Uterus (tissue), 4 donors: ENCODE results near the gene SELENOS. TPM values are rescaled to one million over a fixed set of nuclear protein-coding genes. Genes with fewer than 3 reads are reported as not detected.
A peak's percentile ranks its signal among the peaks of the same experiment; 100 is the strongest.

Experiments used
- DNase-seq, 2 donors: peaks; one replicate each; pipeline ENCODE4 v3.0.0-alpha.2; 2019 to 2020
- H3K27ac ChIP-seq, 2 donors: fragments of 200-600 bp; sonication (generic); 1 replicate in 1 of 2; 2 replicates in 1 of 2; pipeline ENCODE4 v1.5.1; 2016 to 2018
- H3K27me3 ChIP-seq, 2 donors: fragments of 200-600 bp; sonication (generic); one replicate each; pipeline ENCODE4 v1.5.1; 2018 to 2019; ENCODE audit warnings: control low read depth in 1 of 2
- H3K36me3 ChIP-seq, 2 donors: fragments of 200-600 bp; sonication (generic); one replicate each; pipeline ENCODE4 v1.5.1; 2019; ENCODE audit warnings: control low read depth in 1 of 2
- H3K4me1 ChIP-seq, 2 donors: fragments of 200-600 bp; sonication (generic); one replicate each; pipeline ENCODE4 v1.5.1; 2018 to 2019; ENCODE audit warnings: control low read depth in 1 of 2
- H3K4me3 ChIP-seq, 2 donors: fragments of 200-600 bp; sonication (generic); 1 replicate in 1 of 2; 2 replicates in 1 of 2; pipeline ENCODE4 v1.5.1; 2018 to 2019; ENCODE audit warnings: mild to moderate bottlenecking in 1 of 2
- H3K9me3 ChIP-seq, 2 donors: fragments of 200-600 bp; sonication (generic); one replicate each; pipeline ENCODE4 v1.5.1; 2019; ENCODE audit warnings: control low read depth in 1 of 2
- POLR2A ChIP-seq, 2 donors: fragments of 450-650 bp; IDR thresholded peaks; one replicate each; pipeline ENCODE4 v1.6.1; 2016; ENCODE audit warnings: antibody characterized with exemption in 2 of 2, mild to moderate bottlenecking in 1 of 2, moderate library complexity in 1 of 2
- intact Hi-C: fragments of 100-400 bp; cut with DNase I; formaldehyde crosslinking; loops from one replicate; pipeline ENCODE4 v1.15.1; 2023; ENCODE audit warnings: low total_unique reads
- total RNA-seq, 4 donors: library from RNA; depleted of rRNA in 3 of 4; stranded (reverse); fragments of >200 nt in 3 of 4; gene quantifications; one replicate each; pipeline versions ENCODE4 v1.1.0 to v1.2.4, GENCODE V29; 2014 to 2023
- TF ChIP-seq, protein P1 (sequence below), 4 experiments: fragments of 200-600 bp in 2 of 4; fragments of 450-650 bp in 2 of 4; sonication (generic) in 2 of 4; IDR thresholded peaks; one replicate each; pipeline ENCODE4 v1.5.1; 2016 to 2019; ENCODE audit warnings: antibody characterized with exemption in 4 of 4, mild to moderate bottlenecking in 2 of 4, moderate library complexity in 1 of 4
- donor health status: DM: yes; HTN: yes; CAD: no.

The SELENOS gene
- total RNA-seq, 4 donors from 2014 or later: 36.9 to 90.0 (median 56.3) TPM

DNA sequence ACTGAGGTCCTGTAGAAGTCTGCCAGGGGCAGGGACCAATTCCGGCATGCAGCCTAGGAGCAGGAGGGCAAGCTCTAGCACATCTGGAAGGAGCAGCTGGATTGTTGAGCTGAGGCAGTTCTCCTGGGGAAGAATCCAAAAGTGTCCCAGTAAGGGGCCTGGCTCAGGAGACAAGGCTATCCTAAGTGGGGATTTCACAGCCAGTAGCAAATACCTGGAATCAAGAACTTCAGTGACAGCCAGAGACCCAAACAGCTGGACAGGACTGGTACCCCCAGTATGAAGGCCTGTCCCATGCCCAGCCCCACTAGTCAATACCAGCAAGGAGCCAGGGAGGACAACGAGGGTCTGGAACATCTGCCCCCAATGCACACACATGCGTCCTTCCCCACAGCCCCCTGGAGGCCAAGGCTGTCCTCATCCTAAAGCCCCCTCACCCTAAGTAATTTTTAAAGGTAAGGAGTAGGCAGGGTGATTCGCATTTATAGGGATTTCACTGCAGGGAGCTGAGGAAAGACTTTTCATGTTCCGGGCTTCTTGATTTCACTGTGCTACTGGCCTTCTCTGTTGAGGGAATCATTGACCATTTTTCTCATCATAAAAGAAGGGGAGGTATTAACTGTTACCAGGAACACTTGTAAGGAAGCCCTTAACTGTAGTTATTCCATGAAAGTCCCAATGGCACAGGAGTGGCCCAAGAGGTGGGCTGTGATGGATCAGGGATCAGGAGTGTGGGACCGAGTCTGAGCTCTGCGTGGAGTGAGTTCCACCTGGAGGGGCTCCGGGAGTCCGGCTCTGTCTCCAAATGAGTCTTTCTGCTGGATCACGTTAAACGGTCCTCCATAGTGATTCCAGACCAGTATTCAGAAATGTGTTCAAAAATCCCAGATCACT lies 22.9 kb downstream of the SELENOS start:
- no peak overlapping the region for H3K27ac ChIP-seq
- H3K27me3 ChIP-seq: no peaks in the 10 kb centered on the region
- no peak overlapping the region for H3K4me3 ChIP-seq
- no peak for DNase-seq
- no peaks in the 10 kb centered on the region for H3K36me3 ChIP-seq
- no peaks in the 10 kb centered on the region for H3K9me3 ChIP-seq
- TF ChIP-seq, protein P1, sequence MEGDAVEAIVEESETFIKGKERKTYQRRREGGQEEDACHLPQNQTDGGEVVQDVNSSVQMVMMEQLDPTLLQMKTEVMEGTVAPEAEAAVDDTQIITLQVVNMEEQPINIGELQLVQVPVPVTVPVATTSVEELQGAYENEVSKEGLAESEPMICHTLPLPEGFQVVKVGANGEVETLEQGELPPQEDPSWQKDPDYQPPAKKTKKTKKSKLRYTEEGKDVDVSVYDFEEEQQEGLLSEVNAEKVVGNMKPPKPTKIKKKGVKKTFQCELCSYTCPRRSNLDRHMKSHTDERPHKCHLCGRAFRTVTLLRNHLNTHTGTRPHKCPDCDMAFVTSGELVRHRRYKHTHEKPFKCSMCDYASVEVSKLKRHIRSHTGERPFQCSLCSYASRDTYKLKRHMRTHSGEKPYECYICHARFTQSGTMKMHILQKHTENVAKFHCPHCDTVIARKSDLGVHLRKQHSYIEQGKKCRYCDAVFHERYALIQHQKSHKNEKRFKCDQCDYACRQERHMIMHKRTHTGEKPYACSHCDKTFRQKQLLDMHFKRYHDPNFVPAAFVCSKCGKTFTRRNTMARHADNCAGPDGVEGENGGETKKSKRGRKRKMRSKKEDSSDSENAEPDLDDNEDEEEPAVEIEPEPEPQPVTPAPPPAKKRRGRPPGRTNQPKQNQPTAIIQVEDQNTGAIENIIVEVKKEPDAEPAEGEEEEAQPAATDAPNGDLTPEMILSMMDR (IDR thresholded peaks at IDR 0.05): no peak
- no peak for TF ChIP-seq POLR2A (IDR thresholded peaks at IDR 0.05)
- intact Hi-C loops: loop anchor here (5.0 kb wide), 1 partner anchor 242 kb away; no protein-coding TSS in a partner anchor
- no peaks in the 10 kb centered on the region for H3K4me1 ChIP-seq

DNA sequence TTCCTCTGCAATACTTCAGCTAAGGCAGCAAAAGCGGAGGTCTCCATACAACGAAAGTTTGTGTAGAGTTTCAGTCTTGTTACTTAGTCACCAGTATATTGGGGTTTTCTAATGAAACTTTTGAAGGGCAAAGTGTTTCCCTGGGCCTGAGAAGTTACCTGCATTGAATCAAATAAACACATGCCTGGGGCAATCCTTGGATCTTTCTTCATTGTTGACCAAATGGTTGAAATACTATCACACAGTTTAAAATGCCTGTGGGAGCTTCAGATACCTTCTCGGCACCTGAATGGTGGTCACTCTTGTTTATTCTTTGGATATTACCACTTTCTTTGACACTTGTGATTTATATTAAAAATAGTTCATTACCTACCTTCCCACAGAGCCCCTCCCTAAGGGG lies 24.4 kb downstream of the SELENOS start:
- H3K27ac ChIP-seq: peak overlapping the region; percentile 79 to 90
- intact Hi-C loops: no loop called here

DNA sequence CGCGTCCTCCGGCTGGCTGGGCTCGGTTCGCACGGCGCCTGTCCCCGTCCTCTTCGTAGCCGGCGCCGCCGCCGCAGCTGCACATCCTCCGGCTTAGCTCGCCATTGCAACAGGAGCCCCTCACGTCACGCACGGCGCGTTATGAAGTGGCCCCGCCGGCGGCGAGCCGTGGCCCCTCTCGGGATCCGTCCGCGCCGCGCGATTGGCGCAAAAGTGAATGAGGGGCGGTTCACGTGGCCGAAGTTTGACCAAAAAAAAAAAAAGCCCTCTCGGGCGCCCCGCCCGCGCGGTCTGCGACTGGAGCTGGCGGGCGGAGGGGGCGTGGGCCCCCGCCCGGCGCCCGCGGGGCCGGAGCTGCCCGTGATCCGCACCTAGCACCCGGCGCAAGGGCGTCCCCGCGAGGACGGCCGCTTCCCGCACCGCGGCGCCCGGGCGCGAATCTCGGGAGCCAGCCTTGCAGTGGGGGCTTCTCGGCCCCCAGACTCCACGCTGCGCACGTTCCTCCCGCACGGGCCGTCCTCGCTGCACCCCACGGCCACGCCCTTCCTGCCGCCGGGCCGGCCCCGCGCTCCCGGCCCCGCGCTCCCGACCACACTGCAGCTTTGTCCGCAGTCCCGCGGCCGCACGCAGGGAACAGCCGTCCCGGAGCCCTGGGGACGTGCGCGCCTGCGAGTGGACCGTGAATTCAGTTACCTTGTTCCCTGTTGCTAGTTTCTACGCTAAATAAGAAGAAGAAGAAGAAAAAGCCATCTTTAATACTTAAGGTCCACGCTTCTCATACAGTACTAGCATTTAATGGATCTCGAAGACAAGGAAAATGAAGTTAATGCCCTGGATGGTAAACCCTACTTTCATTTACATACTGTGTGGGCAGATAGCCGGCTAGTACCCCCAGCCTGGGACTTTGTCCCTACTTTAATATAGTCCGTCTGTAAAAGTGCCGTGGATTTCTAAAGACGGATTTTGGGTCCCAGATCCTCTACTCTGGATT lies 25.2 kb downstream of the SELENOS start, which contains the start of gene CHSY1:
Gene CHSY1 (minus strand): TSS at position 219 of the 991 bp plus-strand sequence. CDS start 592 bp downstream, outside the sequence.
- Histone ChIP-seq H3K4me3 (peak within 1 kb of the TSS; percentile 55 to 83), H3K27ac (peak within 1 kb of the TSS; percentile 79 to 90), H3K9me3 (no peaks in the 10 kb centered on the region), H3K27me3 (no peaks in the 10 kb centered on the region), H3K4me1 (no peaks in the 10 kb centered on the region), H3K36me3 (no peaks in the 10 kb centered on the region)
- peak; percentile 93 to 94 for DNase-seq
- TF ChIP-seq POLR2A (IDR thresholded peaks at IDR 0.05): peak; percentile 78 to 97
- TF ChIP-seq, protein P1 (IDR thresholded peaks at IDR 0.05): peak; percentile 2 to 51 (median 27)
- intact Hi-C loops: no loop called here

More for the DNA sequence above, 24.4 kb downstream of the SELENOS start:
- DNase-seq: no peak
- Histone ChIP-seq H3K4me1 (no peaks in the 10 kb centered on the region), H3K36me3 (no peaks in the 10 kb centered on the region), H3K9me3 (no peaks in the 10 kb centered on the region), H3K27me3 (no peaks in the 10 kb centered on the region), H3K4me3 (peak overlapping the region; percentile 29 to 75)
- TF ChIP-seq, protein P1 (IDR thresholded peaks at IDR 0.05): no peak
- no peak for TF ChIP-seq POLR2A (IDR thresholded peaks at IDR 0.05)

DNA sequence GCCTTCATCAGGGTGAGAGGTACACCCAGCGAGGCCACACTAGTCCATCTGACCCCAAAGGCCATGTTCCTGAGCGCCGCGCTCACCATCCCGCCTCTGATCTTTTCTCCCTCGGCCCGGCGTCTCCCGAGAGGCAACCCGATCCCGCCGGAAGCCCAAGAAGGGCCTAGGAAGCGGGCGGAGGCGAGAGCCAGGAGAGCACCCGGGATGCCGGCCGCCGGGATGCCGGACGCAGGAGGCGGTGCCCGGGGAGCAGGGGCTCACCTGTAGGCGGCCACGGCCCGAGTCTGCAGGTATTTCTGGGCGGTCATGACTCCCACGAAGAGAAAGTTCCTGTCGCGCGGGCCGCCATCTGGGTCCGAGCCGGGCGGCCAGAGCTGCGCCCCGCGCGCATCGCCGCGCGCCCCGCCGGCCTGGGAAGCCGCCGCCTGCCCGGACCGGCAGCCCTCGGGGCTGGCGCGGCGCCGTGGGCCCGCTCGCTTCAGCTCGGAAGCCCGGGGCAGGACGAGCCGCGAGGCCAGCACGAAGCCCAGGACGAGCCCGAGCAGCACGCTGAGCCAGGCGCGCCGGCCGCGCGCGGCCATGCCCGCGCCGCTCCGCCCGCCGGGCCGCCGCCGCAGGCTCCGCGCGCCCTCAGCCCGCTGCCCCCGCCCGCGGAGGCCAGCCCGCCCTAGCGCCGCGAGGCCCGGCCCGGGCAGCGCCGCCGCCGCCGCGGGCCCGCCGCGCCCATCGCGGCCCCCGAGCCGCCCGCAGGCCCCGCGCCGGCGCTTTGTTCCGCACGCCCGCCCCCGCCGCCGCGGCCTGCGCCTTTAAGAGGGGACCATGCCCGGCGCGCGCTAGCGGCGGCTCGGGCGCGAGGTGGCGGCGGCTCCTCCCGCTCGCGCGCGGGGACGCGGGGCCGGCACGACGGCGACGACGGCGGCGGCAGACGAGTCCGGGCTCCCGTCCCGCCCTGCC lies 26.1 kb downstream of the SELENOS start:
- Histone ChIP-seq H3K4me1 (no peaks in the 10 kb centered on the region), H3K27ac (peak overlapping the region; percentile 79 to 90), H3K4me3 (peak overlapping the region; percentile 55 to 83), H3K9me3 (no peaks in the 10 kb centered on the region), H3K27me3 (no peaks in the 10 kb centered on the region), H3K36me3 (no peaks in the 10 kb centered on the region)
- DNase-seq: no peak
- intact Hi-C loops: no loop called here
- TF ChIP-seq POLR2A (IDR thresholded peaks at IDR 0.05): no peak
- TF ChIP-seq, protein P1 (IDR thresholded peaks at IDR 0.05): no peak
